ENCODE measurements around the gene CD99L2. TPM values are rescaled to one million over a fixed set of nuclear protein-coding genes. Genes with fewer than 3 reads are reported as not detected.

Gene CD99L2
- total and polyA plus RNA-seq, 10 donors: 8.2 to 51.8 (median 31.8) TPM

DNA sequence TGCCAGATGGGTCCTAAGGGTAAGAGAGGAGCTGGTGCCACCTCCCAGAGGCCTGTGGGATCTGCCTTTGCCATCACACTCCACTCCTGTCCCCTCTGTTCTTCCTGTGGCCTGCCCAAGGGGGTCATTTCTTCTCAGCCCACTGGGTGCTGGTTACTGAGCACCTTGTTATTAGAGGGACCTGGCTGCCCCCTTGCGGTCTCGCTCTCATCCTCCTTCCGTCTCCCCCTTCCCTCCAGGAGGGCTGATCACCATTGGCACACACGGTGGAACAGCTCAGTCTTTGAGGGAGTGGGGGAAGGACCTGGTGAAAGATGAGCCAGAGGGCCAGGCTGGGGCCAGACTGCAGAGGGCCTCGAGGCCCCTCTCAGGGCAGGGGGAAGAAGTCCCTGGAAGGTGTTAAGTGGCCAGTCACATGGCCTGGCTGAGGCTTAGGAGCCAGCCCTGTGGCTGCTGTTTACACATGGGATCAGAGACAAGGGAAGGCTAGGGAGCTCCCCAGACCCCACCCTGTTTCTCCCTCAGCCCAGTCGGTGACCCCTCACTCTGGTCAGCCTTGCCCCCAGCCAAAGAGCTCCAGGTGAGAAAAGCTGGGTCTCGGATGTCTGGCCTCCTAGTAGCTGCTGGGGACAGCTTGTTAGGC, 137.2 kb downstream of the CD99L2 start:
- intact Hi-C loops (cut with DNase I; ENCODE audit: low total_unique reads): no loop called here
- H3K4me3 ChIP-seq: no peak overlapping the region
- H3K36me3 ChIP-seq: peaks cover 0 to 91% (median 9%) of the 10 kb centered on the region in 6 donors
- H3K27ac ChIP-seq: no peak overlapping the region
- H3K9me3 ChIP-seq: no peaks in the 10 kb centered on the region
- TF ChIP-seq POLR2A (IDR thresholded peaks at IDR 0.05) (no peak), POLR2AphosphoS5 (IDR thresholded peaks at IDR 0.05) (no peak)
- TF ChIP-seq, protein P1, sequence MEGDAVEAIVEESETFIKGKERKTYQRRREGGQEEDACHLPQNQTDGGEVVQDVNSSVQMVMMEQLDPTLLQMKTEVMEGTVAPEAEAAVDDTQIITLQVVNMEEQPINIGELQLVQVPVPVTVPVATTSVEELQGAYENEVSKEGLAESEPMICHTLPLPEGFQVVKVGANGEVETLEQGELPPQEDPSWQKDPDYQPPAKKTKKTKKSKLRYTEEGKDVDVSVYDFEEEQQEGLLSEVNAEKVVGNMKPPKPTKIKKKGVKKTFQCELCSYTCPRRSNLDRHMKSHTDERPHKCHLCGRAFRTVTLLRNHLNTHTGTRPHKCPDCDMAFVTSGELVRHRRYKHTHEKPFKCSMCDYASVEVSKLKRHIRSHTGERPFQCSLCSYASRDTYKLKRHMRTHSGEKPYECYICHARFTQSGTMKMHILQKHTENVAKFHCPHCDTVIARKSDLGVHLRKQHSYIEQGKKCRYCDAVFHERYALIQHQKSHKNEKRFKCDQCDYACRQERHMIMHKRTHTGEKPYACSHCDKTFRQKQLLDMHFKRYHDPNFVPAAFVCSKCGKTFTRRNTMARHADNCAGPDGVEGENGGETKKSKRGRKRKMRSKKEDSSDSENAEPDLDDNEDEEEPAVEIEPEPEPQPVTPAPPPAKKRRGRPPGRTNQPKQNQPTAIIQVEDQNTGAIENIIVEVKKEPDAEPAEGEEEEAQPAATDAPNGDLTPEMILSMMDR (IDR thresholded peaks at IDR 0.05 in 8 of 11, conservative IDR thresholded peaks at IDR 0.05 in 3 of 11): no peak
- 60 to 91% (median 82%) methylated on average over 1 to 7 of the region's 7 CpGs for WGBS, 5 donors
- no peaks in the 10 kb centered on the region for H3K4me1 ChIP-seq
- H3K27me3 ChIP-seq (replicated peaks in 1 of 7): no peaks in the 10 kb centered on the region
- DNase-seq: no peak

DNA sequence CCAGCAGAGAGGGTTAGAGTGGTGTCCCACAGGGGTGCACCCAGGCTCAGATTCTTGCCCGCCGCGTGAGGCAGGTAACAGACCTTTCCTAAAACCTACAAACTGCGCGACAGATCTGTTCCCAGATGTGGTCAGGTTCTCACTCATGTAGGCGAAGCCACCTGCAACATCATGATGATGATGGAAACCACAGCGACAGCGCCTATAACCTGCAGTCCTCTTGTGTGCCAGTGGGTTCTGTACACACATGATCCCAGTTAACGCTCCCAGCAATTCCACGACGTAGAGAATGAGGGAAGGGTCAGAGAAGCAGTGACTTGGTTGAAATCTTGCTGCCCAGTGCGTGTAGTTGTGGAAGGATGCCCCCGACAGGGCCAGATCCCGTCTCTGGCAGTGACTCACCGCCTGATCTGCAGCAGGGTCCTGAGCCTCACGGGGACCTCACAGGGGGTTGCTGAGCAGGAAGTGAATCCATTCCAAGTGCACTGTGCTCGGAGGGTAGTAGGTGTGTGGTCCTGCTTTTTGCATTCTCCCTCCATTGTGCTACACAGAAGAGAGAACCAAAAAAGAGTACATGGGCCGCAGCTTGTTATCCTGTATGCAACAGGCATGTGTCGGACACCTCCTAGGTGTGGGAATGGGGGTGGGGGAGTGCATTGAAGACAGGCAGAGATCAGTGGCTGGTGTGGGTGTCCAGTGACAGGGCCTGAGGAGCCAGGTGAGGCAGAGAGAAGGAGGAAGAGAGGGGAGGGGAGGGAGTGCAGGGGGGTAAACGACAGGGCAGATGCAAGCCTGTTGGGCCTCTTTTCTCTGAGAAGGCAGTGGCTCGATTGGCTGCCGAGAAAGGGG, 138.7 kb downstream of the CD99L2 start:
- Histone ChIP-seq H3K27me3 (replicated peaks in 1 of 7) (no peaks in the 10 kb centered on the region), H3K4me1 (no peaks in the 10 kb centered on the region), H3K27ac (no peak overlapping the region), H3K4me3 (no peak overlapping the region), H3K36me3 (peaks cover 0 to 92% (median 14%) of the 10 kb centered on the region in 6 donors), H3K9me3 (no peaks in the 10 kb centered on the region)
- WGBS, 5 donors: 83 to 95% (median 90%) methylated on average over 14 to 22 of the region's 22 CpGs
- TF ChIP-seq POLR2AphosphoS5 (IDR thresholded peaks at IDR 0.05) (no peak), POLR2A (IDR thresholded peaks at IDR 0.05) (no peak)
- TF ChIP-seq, protein P1 (IDR thresholded peaks at IDR 0.05 in 8 of 11, conservative IDR thresholded peaks at IDR 0.05 in 3 of 11): no peak
- intact Hi-C loops (cut with DNase I; ENCODE audit: low total_unique reads): no loop called here
- no peak for DNase-seq

DNA sequence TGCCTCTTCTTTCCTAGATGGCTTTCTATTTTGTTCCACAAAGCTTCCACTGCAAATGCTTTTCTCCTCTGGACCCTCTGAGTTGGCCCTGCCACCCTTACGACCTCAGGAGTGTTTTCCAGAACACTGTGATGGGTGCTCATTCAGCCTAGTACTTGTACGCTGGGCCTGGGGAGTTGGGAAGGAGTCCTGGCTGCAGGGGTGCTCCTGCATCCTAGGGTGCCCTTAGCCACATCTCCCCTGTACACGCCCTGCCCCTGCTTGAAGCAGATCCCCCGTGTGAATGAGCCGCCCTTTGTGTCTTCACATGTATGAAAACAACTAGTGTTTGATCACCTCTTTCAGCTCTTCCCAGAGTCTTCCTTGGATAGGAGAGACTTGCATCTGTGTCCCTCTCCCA, 141.1 kb downstream of the CD99L2 start:
- WGBS, 5 donors: 83 to 97% (median 96%) methylated on average over 5 of the region's 5 CpGs
- H3K4me1 ChIP-seq: no peaks in the 10 kb centered on the region
- intact Hi-C loops (cut with DNase I; ENCODE audit: low total_unique reads): no loop called here
- H3K9me3 ChIP-seq: no peaks in the 10 kb centered on the region
- H3K36me3 ChIP-seq: peaks cover 0 to 93% (median 12%) of the 10 kb centered on the region in 6 donors
- no peak for DNase-seq
- no peak overlapping the region for H3K27ac ChIP-seq
- no peak overlapping the region for H3K4me3 ChIP-seq
- no peaks in the 10 kb centered on the region for H3K27me3 ChIP-seq (replicated peaks in 1 of 7)
- TF ChIP-seq POLR2A (IDR thresholded peaks at IDR 0.05) (no peak), POLR2AphosphoS5 (IDR thresholded peaks at IDR 0.05) (no peak)
- TF ChIP-seq, protein P1 (IDR thresholded peaks at IDR 0.05 in 8 of 11, conservative IDR thresholded peaks at IDR 0.05 in 3 of 11): no peak

DNA sequence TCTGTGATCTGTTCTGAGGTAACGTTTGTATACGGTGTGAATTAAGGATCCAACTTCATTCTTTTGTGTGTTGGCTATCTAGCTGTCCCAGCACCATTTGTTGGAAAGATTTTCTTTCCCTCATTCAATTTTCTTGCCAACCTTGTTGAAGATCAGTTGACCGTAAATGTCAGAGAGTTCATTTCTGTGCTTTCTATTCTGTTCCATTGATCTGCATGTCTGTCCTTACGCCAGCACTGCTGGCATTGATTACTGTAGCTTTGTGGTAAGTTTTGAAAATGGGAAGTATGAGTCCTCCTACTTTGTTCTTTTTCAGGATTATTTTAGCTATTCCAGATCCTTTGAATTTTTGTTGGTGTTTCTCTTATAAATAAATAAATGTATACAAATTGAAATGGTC, 144.5 kb downstream of the CD99L2 start:
- no peaks in the 10 kb centered on the region for H3K27me3 ChIP-seq (replicated peaks in 1 of 7)
- DNase-seq: no peak
- H3K4me1 ChIP-seq: no peaks in the 10 kb centered on the region
- peaks cover 0 to 99% (median 25%) of the 10 kb centered on the region in 6 donors for H3K36me3 ChIP-seq
- intact Hi-C loops (cut with DNase I; ENCODE audit: low total_unique reads): no loop called here
- WGBS, 5 donors: 83 to 96% (median 90%) methylated on average over 4 of the region's 4 CpGs
- TF ChIP-seq, protein P1 (IDR thresholded peaks at IDR 0.05 in 8 of 11, conservative IDR thresholded peaks at IDR 0.05 in 3 of 11): no peak
- TF ChIP-seq POLR2A (IDR thresholded peaks at IDR 0.05) (no peak), POLR2AphosphoS5 (IDR thresholded peaks at IDR 0.05) (no peak)
- no peaks in the 10 kb centered on the region for H3K9me3 ChIP-seq
- H3K27ac ChIP-seq: no peak overlapping the region
- no peak overlapping the region for H3K4me3 ChIP-seq

Measured in spleen (tissue), 11 donors.